Measurements from ENCODE around the gene PNMA1. TPM values are rescaled to one million over a fixed set of nuclear protein-coding genes. Genes with fewer than 3 reads are reported as not detected.

PNMA1 gene
- total and polyA plus RNA-seq, 9 of the 15 experiments (the other 6 are each of a cell fraction or from before 2014, with no cell fraction given) = 1.7 to 26.4 (median 8.7) TPM

DNA sequence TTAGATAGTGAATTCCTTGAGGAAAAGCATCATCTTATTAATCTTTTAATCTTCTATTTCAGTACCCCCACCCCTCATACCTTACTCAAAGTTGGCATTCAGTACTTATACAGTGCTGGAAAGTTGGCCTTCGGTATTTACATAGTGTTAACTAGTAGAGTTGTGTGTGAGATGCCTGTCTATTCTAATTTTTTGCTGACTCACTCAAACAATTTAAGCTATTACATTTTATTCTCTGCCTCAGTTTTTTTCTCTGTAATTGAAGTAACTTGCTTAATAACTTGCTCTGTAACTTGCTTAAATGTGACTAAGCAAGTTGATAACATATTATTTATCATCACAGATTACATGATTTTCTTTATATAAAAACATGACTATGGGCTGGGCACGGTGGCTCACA lies 49.1 kb downstream of the PNMA1 start (continued):
- no peak for TF ChIP-seq ELK3 (CRISPR knock-in tag; IDR thresholded peaks at IDR 0.05)

- FAIRE-seq (no peak), ATAC-seq (no peak), DNase-seq (ENCODE audit: extremely low read depth in 1 of 4, low spot score in 3 of 4) (no peak)
- no TSS peak for BruUV-seq (replicated peaks)
- CTCF ChIA-PET (ENCODE audit: low intra/inter-chr PET ratio) = no interaction called here
- no peaks in the 10 kb centered on the region for H3K79me2 ChIP-seq (ENCODE audit: control insufficient read depth, insufficient read depth, low read length)
- no peak overlapping the region for H2AFZ ChIP-seq (ENCODE audit: low read depth, low read length)
- H3K27ac ChIP-seq (ENCODE audit: extremely low read depth, low read depth, low read length) = no peak overlapping the region
- intact Hi-C loops (cut with micrococcal nuclease) (no loop called here), in situ Hi-C loops (cut with MboI) (no loop called here)
- H3K27me3 ChIP-seq (ENCODE audit: control insufficient read depth in 2 of 2, insufficient read depth in 2 of 2, low read length in 2 of 2) = no peaks in the 10 kb centered on the region
- no peaks in the 10 kb centered on the region for H4K20me1 ChIP-seq (replicated peaks; ENCODE audit: control insufficient read depth, insufficient read depth, low read length)
- H3K36me3 ChIP-seq (ENCODE audit: control insufficient read depth, insufficient read depth, low read length) = no peaks in the 10 kb centered on the region
- POLR2A ChIA-PET = no interaction called here
- H3K9me1 ChIP-seq (ENCODE audit: control insufficient read depth, insufficient read depth, low read length) = no peaks in the 10 kb centered on the region
- H3K9ac ChIP-seq (ENCODE audit: insufficient read depth in 1 of 2, low read depth in 2 of 2, low read length in 2 of 2) = no peak overlapping the region
- peaks cover 0 to 4% of the 10 kb centered on the region in 2 experiments; a peak in 2 of 5 replicates for H3K4me1 ChIP-seq (replicated peaks in 1 of 2; ENCODE audit: control insufficient read depth in 2 of 2, insufficient read depth in 2 of 2, low read length in 2 of 2)
- no peaks in the 10 kb centered on the region for H3K9me3 ChIP-seq (replicated peaks; ENCODE audit: control insufficient read depth, insufficient read depth, low read depth, low read length)
- H3K4me2 ChIP-seq (ENCODE audit: insufficient read depth, low read length) = no peak overlapping the region
- no peak for TF ChIP-seq MEF2D (tag; conservative IDR thresholded peaks at IDR 0.05; ENCODE audit: low read depth)
- TF ChIP-seq PRPF4 (IDR thresholded peaks at IDR 0.05; ENCODE audit: insufficient read depth, low read depth, low read length, poor library complexity, severe bottlenecking) = no peak
- TF ChIP-seq RB1 (IDR thresholded peaks at IDR 0.05; ENCODE audit: low read depth) = no peak
- TF ChIP-seq ZNF124 (CRISPR knock-in tag; IDR thresholded peaks at IDR 0.05) = no peak
- no peak for TF ChIP-seq ZSCAN29 (IDR thresholded peaks at IDR 0.05)
- no peak for TF ChIP-seq ZNF740 (CRISPR knock-in tag; IDR thresholded peaks at IDR 0.05)
- no peak for TF ChIP-seq ZNF740 (tag; IDR thresholded peaks at IDR 0.05)
- no peak for TF ChIP-seq KLF13 (tag; IDR thresholded peaks at IDR 0.05; ENCODE audit: borderline replicate concordance, low read depth)
- TF ChIP-seq GATAD2A (IDR thresholded peaks at IDR 0.05) = no peak
- no peak for TF ChIP-seq CTBP1 (IDR thresholded peaks at IDR 0.05; ENCODE audit: borderline replicate concordance)
- TF ChIP-seq EGR1 (conservative IDR thresholded peaks at IDR 0.05) = no peak
- TF ChIP-seq PURB (CRISPR knock-in tag; IDR thresholded peaks at IDR 0.05; ENCODE audit: low read depth) = no peak
- TF ChIP-seq, protein P1, sequence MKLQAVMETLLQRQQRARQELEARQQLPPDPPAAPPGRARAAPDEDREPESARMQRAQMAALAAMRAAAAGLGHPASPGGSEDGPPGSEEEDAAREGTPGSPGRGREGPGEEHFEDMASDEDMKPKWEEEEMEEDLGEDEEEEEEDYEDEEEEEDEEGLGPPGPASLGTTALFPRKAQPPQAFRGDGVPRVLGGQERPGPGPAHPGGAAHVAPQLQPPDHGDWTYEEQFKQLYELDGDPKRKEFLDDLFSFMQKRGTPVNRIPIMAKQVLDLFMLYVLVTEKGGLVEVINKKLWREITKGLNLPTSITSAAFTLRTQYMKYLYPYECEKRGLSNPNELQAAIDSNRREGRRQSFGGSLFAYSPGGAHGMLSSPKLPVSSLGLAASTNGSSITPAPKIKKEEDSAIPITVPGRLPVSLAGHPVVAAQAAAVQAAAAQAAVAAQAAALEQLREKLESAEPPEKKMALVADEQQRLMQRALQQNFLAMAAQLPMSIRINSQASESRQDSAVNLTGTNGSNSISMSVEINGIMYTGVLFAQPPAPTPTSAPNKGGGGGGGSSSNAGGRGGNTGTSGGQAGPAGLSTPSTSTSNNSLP (IDR thresholded peaks at IDR 0.05; ENCODE audit: borderline replicate concordance, low read depth, low read length) = no peak
- no peak for TF ChIP-seq E2F3 (CRISPR knock-in tag; IDR thresholded peaks at IDR 0.05)
- TF ChIP-seq TCF7L2 (IDR thresholded peaks at IDR 0.05; ENCODE audit: low read depth, low read length) = no peak
- no peak overlapping the region for H3K4me3 ChIP-seq
These were observed 50.5 kb downstream of the PNMA1 start for GRCh38 chr14:73663548-73664212.
